Stimulated activated CD8-positive, alpha-beta memory T cell treated with anti-CD3 and anti-CD28 coated beads, Interleukin-2, amount 100 ng/mL, for 48 hours (primary cell): ENCODE measurements around the gene MYT1.

Experiments used
- DNase-seq, 2 donors: peaks; one replicate each; pipeline ENCODE4 v3.0.0-alpha.2; 2020; ENCODE audit warnings: low read depth in 2 of 2

Gene MYT1

GRCh38 chr20:64188682-64189529, 24.7 kb downstream of the MYT1 start:
- DNase-seq = no peak

DNA sequence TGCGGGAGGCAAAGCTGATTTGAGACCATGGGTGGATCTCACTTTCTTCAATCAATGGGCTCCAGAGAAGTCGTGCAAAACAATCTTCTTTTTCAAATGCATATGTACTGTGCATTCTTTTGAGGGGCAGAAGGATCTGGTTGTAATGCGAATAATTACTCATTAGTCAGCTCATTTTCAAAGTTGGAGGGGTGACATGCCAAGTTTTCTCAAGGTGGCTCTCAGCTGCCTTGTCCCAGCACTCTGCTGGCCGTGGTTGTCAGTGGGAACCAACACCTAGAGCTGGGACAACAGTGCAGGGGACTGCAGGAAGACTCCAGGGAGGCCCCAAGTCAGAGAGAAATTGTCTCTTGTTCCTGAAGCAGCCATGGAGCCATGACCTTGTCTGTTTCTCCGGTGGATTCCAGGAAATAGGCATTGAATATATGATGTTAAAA, 25.3 kb downstream of the MYT1 start:
- DNase-seq = no peak

- no peak for DNase-seq
These were observed 25.7 kb downstream of the MYT1 start for GRCh38 chr20:64189986-64190385.

DNA sequence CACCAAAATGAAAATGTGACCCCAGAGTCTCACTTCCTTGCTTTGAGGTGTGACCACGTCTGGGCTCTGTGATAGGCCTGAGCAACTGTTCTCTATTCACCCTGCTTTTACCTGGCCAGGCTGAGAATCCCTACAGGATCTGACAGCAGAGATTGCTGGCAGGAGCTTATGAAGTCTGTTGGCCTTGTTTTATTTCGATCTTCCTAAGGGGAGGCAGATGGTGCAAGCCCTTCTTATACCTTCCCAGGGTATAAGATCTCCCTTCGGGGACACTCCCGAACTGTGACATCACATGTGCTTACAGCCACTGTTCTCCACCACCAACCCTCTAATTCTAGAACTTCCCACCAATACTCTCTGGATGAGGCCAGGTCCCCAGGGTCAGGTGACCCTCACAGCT, 26.8 kb downstream of the MYT1 start:
- no peak for DNase-seq

DNA sequence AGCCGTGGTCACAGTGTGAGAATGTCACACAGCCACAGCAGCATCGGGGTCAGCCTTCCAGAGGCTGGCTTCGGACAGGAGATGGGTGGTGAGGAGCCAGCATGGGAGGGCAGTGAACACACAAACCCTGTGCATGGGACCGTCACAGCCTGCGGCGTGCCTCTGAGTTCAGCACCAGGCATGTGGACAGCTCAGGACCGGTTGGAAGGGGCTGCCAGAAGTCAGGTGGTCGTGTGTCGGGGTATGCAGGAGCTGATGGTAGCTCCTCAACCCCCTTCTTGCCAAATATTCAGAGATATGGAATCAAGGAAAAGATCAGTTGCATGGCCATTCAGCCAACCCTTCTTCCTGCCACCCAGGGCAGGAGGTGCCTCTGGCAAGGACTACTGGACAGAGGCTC, 28.2 kb downstream of the MYT1 start:
- no peak for DNase-seq

DNA sequence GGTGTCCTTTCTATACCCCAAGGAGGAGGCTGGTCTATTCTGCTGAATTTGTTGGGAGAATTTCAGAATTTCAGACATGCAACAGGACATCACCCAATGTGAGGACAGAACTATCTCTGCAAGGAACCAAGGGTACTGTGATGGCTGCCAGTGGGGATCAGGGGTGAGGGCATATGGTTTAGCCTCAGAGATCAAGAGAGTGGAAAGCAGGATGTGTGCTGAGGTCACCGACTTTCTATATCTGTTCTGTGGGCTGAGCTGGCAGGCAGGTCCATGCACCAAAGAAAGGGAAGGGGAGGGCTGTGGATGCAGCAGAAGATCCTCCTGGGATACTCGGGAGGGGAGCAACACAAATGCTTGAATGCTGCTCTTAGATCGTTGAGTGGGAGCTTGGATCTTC, 28.8 kb downstream of the MYT1 start:
- no peak for DNase-seq

- no peak for DNase-seq
These were observed 30.0 kb downstream of the MYT1 start for GRCh38 chr20:64194269-64194668.

GRCh38 chr20:64196309-64196708, 32.1 kb downstream of the MYT1 start:
- DNase-seq = no peak

GRCh38 chr20:64196847-64197306, 32.6 kb downstream of the MYT1 start:
- no peak for DNase-seq

DNA sequence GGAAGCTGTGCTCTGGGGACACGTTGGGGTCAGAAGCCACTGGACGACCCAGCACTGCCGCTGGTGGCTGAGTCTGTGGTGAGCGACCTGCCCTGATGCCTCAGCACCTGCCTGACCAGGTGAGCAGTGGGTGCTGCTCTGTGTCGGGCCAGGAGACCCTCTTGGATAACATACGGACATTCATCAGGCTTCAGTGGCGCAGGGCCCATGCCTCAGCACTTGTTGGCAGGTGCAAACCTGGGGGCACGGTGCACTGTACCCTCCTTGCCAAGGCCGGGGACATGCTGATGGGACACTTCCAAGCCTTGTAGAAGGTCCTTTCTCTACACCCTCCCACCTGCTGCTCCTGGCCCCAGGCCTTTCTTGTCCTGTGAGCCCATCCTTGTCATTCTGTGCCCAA, 34.1 kb downstream of the MYT1 start:
- DNase-seq = no peak

DNA sequence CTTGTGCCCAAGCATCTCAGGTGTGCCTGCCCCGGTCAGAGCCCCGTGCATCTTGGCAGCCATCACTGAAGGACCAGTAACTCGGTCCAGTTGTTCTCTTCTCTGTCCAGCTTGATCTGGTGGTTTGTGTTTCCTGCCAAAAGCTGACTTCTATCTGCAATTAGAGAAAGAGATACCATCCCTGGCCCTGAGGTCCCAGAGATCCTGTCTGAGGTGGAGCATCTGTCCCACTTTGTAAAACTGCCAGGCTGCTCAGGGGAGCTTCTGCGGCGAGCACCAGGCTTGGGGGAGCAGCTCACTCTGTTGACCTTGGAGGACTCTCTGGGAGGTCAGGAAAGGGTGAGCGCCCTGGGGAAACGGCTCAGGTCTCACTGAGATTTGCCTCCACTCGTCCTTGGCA, 35.1 kb downstream of the MYT1 start:
- no peak for DNase-seq

- DNase-seq = no peak
These were observed 36.5 kb downstream of the MYT1 start for GRCh38 chr20:64200740-64201139.

DNA sequence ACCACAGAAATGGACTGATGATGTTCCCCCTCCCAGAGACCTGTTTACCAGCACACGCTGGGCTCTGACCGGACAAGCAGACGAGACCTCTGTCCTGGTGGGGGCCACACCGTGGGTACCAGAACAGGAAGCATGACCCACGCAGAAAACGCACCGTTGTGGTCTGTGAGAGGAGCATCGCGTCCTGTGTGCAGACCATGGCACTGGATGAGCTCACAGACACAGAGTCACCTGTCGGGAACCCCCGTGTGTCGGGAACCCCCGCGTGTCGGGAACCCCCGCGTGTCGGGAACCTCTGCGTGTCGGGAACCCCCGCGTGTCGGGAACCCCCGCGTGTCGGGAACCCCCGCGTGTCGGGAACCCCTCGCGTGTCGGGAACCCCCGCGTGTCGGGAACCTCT, 37.4 kb downstream of the MYT1 start:
- no peak for DNase-seq

- DNase-seq = no peak
These were observed 39.0 kb downstream of the MYT1 start for GRCh38 chr20:64203037-64203777.

DNA sequence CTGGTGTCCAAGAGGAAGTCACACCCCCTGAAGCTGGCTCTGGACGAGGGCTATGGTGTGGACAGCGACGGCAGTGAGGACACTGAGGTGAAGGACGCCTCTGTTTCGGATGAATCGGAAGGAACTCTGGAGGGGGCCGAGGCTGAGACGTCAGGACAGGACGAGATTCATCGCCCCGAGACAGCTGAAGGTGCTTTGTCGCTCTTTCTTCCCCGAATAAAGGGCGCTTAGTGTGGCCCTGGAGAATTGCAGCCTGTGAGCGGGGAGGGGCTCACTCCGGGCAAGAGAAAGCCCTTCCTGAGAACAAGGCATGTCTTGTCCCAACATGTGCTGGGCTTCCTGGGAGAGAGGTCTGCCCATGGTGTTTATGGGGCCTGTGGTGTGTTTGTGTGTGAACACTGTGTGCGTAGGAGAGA, 41.4 kb downstream of the MYT1 start:
- no peak for DNase-seq

DNA sequence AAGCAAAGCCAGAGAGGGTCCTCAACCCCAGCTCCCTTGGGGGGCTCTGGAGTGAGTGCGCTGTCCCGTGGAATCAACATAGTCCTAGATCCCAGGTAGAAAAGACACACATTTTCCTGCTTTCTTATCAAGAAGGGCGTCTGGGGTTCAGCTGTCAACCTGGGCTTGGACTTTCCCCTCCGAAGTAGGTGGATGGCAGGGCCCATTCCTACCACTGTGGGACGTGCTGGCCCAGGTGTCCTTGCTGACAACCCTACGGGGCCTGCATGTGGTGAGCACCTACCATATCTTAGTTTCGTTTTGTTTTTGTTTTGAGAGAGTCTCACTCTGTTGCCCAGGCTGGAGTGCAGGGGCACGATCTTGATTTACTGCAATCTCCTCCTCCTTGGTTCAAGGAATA, 42.4 kb downstream of the MYT1 start:
- no peak for DNase-seq

DNA sequence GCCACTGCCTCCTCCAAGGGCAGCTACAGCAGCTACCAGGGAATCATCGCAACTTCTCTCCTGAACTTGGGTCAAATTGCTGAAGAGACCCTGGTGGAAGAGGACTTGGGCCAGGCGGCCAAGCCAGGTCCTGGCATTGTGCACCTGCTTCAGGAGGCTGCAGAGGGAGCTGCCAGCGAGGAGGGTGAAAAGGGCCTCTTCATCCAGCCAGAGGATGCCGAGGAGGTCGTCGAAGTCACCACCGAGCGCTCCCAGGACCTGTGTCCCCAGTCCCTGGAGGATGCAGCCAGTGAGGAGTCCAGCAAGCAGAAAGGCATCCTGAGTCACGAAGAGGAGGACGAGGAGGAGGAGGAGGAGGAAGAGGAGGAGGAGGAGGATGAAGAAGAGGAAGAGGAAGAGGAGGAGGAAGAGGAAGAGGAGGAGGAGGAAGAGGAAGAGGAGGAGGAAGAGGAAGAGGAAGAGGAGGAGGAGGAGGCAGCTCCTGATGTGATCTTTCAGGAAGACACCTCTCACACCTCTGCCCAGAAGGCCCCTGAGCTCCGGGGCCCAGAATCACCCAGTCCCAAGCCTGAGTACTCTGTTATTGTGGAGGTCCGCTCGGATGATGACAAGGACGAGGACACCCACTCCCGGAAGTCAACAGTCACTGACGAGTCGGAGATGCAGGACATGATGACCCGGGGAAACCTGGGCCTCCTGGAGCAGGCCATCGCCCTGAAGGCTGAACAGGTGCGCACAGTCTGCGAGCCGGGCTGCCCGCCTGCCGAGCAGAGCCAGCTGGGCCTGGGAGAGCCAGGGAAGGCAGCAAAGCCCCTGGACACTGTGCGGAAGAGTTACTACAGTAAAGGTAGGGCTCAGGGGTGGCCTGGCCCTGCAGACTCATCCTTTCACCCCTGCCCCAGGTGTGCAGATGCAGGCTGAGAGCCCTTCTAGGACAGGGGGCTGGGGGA, 43.7 kb downstream of the MYT1 start:
- DNase-seq = no peak

- DNase-seq = no peak
These were observed 44.9 kb downstream of the MYT1 start for GRCh38 chr20:64209148-64209547.

DNA sequence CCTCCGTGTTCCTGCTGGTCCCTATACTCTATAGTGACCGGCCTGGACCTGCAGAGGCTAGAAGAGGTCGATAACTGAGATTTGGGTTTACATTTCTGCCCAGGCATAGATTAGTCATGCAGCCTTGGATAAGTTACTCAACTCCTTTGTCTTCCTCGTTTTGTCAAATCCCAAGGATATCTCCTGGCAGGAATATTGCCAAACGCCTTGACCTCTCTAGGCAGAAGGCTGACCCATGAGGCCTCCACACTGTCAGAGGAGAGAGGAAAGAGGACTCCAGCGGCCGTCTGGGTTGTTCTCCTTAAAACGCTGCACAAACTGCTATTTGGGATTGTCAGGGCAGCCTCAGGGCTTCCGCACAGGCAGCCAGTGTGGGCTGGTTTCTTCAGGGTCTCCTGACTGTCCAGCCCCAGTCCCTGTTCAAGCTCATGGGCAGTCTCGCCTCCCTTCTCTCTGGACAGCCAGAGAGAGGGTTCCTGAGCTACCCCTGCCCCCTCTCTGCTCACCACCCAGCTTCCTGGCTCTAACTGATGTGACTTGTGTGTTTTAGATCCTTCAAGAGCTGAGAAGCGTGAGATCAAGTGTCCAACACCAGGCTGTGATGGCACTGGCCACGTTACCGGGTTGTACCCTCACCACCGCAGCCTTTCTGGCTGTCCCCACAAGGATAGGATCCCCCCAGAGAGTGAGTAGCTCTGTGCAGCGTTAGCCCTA, 46.6 kb downstream of the MYT1 start:
- DNase-seq = no peak

DNA sequence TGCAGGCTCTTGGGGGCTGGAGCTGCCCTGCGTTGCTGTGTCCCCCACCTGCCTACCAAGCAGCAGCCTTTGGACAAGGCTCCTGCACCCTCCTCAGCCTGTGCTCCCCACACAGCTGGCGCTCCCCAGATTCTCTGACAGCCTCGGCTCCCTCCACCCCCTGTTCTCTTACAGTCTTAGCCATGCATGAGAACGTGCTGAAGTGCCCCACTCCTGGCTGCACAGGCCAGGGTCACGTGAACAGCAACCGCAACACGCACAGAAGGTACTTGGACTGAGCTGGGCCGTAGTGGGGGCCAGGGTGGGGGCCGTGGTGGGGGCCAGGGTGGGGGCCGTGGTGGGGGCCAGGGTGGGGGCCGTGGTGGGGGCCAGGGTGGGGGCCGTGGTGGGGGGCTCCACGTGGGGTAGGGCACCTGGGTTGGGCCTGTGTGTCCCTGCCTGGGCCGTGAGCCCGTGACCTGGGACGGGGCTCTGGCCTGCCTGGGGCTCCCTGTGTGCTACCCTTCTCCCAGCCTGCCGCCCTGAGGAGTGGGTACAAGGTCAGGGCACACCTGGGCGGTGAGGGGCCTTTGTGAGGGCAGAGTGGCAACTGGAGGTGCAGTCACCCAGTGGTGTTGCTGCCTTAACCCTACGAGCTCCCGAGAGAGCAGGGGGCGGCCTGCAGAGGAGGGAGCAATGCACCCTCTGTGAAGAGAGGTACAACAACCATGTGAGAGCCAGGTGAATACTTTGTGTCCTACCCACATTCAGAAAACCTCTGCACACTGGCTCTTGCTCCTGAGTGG, 47.8 kb downstream of the MYT1 start:
- DNase-seq = no peak

DNA sequence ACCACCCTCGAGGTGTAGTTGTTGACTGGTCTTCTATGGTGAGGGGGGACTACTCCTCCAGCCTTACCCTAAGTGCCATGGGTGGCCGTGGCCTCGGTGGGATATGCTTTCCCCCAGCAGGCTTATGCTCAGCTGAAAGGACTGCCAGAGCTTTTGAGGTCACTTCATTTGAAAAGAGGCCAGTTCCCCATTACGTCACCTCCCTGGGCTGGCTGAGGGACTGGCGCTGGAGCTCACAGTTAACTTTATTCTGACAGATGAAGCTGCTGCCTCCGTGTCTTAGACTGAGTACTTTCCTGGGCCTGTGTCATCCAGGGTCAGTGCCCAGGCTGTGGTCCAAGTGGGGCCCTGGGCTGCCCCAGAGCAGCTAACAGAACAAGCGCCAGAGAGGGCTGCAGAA, 48.5 kb downstream of the MYT1 start:
- no peak for DNase-seq
